ENCODE measurements around the gene ATP8B4. TPM values are rescaled to one million over a fixed set of nuclear protein-coding genes. Genes with fewer than 3 reads are reported as not detected.

ATP8B4 gene
- total RNA-seq, 1 experiment from 2014 or later, result not detected

GRCh38 chr15:50149090-50149489, 30.1 kb upstream of the ATP8B4 start:
- DNase-seq (peak; percentile 10), ATAC-seq (no peak; the same call in none of the 2 replicates)
- H3K4me3 ChIP-seq (ENCODE audit: low read length), result no peak overlapping the region
- H3K4me1 ChIP-seq (ENCODE audit: insufficient read depth, low read length), result peaks cover 21% of the 10 kb centered on the region; the same call in 1 of the 2 replicates
- ChIA-PET CTCF (interaction anchor here (2.3 kb wide), 1 partner anchor 167 kb away, joined by 23 read pairs; no protein-coding TSS in a partner anchor), POLR2A (ENCODE audit: unreplicated experiment) (no interaction called here)
- no TSS peak for BruUV-seq (replicated peaks)
- no peaks in the 10 kb centered on the region for H3K9me3 ChIP-seq (ENCODE audit: low read length)
- H3K4me2 ChIP-seq (ENCODE audit: low read length), result no peak overlapping the region
- H3K9ac ChIP-seq (ENCODE audit: low read length), result no peak overlapping the region
- H3K27ac ChIP-seq (ENCODE audit: low read length), result no peak overlapping the region
- H3K9me2 ChIP-seq (replicated peaks; ENCODE audit: low read length), result no peaks in the 10 kb centered on the region
- H3F3A ChIP-seq (ENCODE audit: low read length, unreplicated experiment), result no peaks in the 10 kb centered on the region
- intact Hi-C loops (cut with micrococcal nuclease), result loop anchor here (5.0 to 10.0 kb wide), 3 partner anchors 912 to 1287 kb away; partner anchors contain the start of gene SHC4
- H4K20me1 ChIP-seq (ENCODE audit: low read length), result no peaks in the 10 kb centered on the region
- no peaks in the 10 kb centered on the region for H3K27me3 ChIP-seq (ENCODE audit: low read length)
- H2AFZ ChIP-seq (ENCODE audit: low read length), result peak overlapping the region; percentile 44; the same call in 1 of the 2 replicates
- H3K79me2 ChIP-seq (ENCODE audit: low read length), result no peaks in the 10 kb centered on the region
- TF ChIP-seq EZH2phosphoT487 (IDR thresholded peaks at IDR 0.05; ENCODE audit: borderline replicate concordance, low read length) (no peak), EZH2 (IDR thresholded peaks at IDR 0.05; ENCODE audit: low read length, unreplicated experiment) (no peak), CTCF (conservative IDR thresholded peaks at IDR 0.05; ENCODE audit: low read depth, low read length) (no peak)
- no peaks in the 10 kb centered on the region for H3K36me3 ChIP-seq (ENCODE audit: low read depth, low read length)

- TF ChIP-seq EZH2phosphoT487 (IDR thresholded peaks at IDR 0.05; ENCODE audit: borderline replicate concordance, low read length) (no peak), CTCF (conservative IDR thresholded peaks at IDR 0.05; ENCODE audit: low read depth, low read length) (peak; percentile 71), EZH2 (IDR thresholded peaks at IDR 0.05; ENCODE audit: low read length, unreplicated experiment) (no peak)
- no peaks in the 10 kb centered on the region for H3F3A ChIP-seq (ENCODE audit: low read length, unreplicated experiment)
Measured at GRCh38 chr15:50148362-50148963, 29.4 kb upstream of the ATP8B4 start.

DNA sequence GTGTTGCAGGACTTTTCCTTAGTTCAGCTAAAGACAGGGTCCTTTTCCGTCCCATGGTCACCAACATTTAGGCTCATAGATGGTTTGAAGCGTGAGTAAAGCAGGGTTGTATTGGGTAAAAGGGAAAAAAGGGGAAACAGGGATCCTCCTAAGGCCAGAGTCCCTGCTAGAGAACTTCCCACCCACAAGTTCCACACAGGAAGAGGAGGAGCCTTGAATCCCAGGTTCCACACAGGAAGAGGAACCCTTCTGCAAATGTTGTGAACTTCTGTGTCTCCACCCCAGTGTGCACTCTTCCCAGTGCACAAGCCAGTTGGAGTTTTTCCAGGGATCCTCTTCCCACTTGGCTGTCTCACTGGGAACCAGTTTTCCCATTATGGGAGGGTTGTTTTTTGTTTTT, 27.6 kb upstream of the ATP8B4 start:
- H4K20me1 ChIP-seq (ENCODE audit: low read length), result no peaks in the 10 kb centered on the region
- no TSS peak for BruUV-seq (replicated peaks)
- intact Hi-C loops (cut with micrococcal nuclease), result loop anchor here (5.0 to 10.0 kb wide), 3 partner anchors 909 to 1284 kb away; partner anchors contain the start of gene SHC4
- no peaks in the 10 kb centered on the region for H3K36me3 ChIP-seq (ENCODE audit: low read depth, low read length)
- H3K9ac ChIP-seq (ENCODE audit: low read length), result no peak overlapping the region
- ChIA-PET POLR2A (ENCODE audit: unreplicated experiment) (no interaction called here), CTCF (no interaction called here)
- no peaks in the 10 kb centered on the region for H3K9me2 ChIP-seq (replicated peaks; ENCODE audit: low read length)
- no peak overlapping the region for H3K4me3 ChIP-seq (ENCODE audit: low read length)
- H3K4me2 ChIP-seq (ENCODE audit: low read length), result no peak overlapping the region
- H3K27ac ChIP-seq (ENCODE audit: low read length), result no peak overlapping the region
- H3K4me1 ChIP-seq (ENCODE audit: insufficient read depth, low read length), result peaks cover 21% of the 10 kb centered on the region; the same call in 1 of the 2 replicates
- no peaks in the 10 kb centered on the region for H3F3A ChIP-seq (ENCODE audit: low read length, unreplicated experiment)
- H3K79me2 ChIP-seq (ENCODE audit: low read length), result no peaks in the 10 kb centered on the region
- H3K9me3 ChIP-seq (ENCODE audit: low read length), result no peaks in the 10 kb centered on the region
- TF ChIP-seq EZH2 (IDR thresholded peaks at IDR 0.05; ENCODE audit: low read length, unreplicated experiment) (no peak), CTCF (conservative IDR thresholded peaks at IDR 0.05; ENCODE audit: low read depth, low read length) (no peak), EZH2phosphoT487 (IDR thresholded peaks at IDR 0.05; ENCODE audit: borderline replicate concordance, low read length) (no peak)
- H3K27me3 ChIP-seq (ENCODE audit: low read length), result no peaks in the 10 kb centered on the region
- DNase-seq (no peak), ATAC-seq (no peak)
- peak overlapping the region; percentile 67 for H2AFZ ChIP-seq (ENCODE audit: low read length)

More at GRCh38 chr15:50148362-50148963, 29.4 kb upstream of the ATP8B4 start:
- peak; percentile 72 for ATAC-seq
- no peaks in the 10 kb centered on the region for H3K9me2 ChIP-seq (replicated peaks; ENCODE audit: low read length)
- no peak overlapping the region for H3K4me2 ChIP-seq (ENCODE audit: low read length)
- no peaks in the 10 kb centered on the region for H3K27me3 ChIP-seq (ENCODE audit: low read length)
- no peak overlapping the region for H3K27ac ChIP-seq (ENCODE audit: low read length)
- no peak overlapping the region for H2AFZ ChIP-seq (ENCODE audit: low read length)
- H3K4me1 ChIP-seq (ENCODE audit: insufficient read depth, low read length), result peaks cover 21% of the 10 kb centered on the region; the same call in 1 of the 2 replicates
- H4K20me1 ChIP-seq (ENCODE audit: low read length), result no peaks in the 10 kb centered on the region
- no peaks in the 10 kb centered on the region for H3K79me2 ChIP-seq (ENCODE audit: low read length)
- H3K9ac ChIP-seq (ENCODE audit: low read length), result no peak overlapping the region
- ChIA-PET CTCF (interaction anchor here (0.6 to 2.3 kb wide), 2 partner anchors 168 to 169 kb away, joined by 4 to 23 read pairs; no protein-coding TSS in a partner anchor), POLR2A (ENCODE audit: unreplicated experiment) (no interaction called here)
- H3K9me3 ChIP-seq (ENCODE audit: low read length), result no peaks in the 10 kb centered on the region
- intact Hi-C loops (cut with micrococcal nuclease), result loop anchor here (1.0 to 10.0 kb wide), 4 partner anchors 168 to 1286 kb away; partner anchors contain the start of gene SHC4
- no TSS peak for BruUV-seq (replicated peaks)
- H3K36me3 ChIP-seq (ENCODE audit: low read depth, low read length), result no peaks in the 10 kb centered on the region
- peak; percentile 75 for DNase-seq
- no peak overlapping the region for H3K4me3 ChIP-seq (ENCODE audit: low read length)

Data from PC-3 (cell line).